Right forelimb (tissue), 1 donor: ENCODE results near the gene KLHL40.
A peak's percentile ranks its signal among the peaks of the same experiment; 100 is the strongest.
"Not testable (repeated sequence)": the region's sequence is repeated elsewhere in the genome, so short reads cannot be mapped to it uniquely, and the experiment has no call there.

Experiments used
- DNase-seq: peaks from one replicate; pipeline ENCODE4 v3.0.0-alpha.2; 2018

Gene KLHL40

GRCh38 chr3:42705058-42705767 lies 19.9 kb downstream of the KLHL40 start:
- DNase-seq = no peak

- no peak for DNase-seq
Observed at GRCh38 chr3:42705962-42706585, 20.7 kb downstream of the KLHL40 start.

- DNase-seq = no peak
Observed at GRCh38 chr3:42706721-42707619, 21.6 kb downstream of the KLHL40 start.

GRCh38 chr3:42707620-42708355 lies 22.5 kb downstream of the KLHL40 start:
- DNase-seq = no peak

GRCh38 chr3:42708611-42709151 lies 23.3 kb downstream of the KLHL40 start:
- no peak for DNase-seq

- no peak for DNase-seq
Observed at GRCh38 chr3:42709621-42710020, 24.3 kb downstream of the KLHL40 start.

GRCh38 chr3:42710323-42711021 lies 25.1 kb downstream of the KLHL40 start:
- peak; percentile 13 for DNase-seq

- peak; percentile 24 for DNase-seq
Observed at GRCh38 chr3:42711491-42712343, 26.4 kb downstream of the KLHL40 start.

GRCh38 chr3:42712344-42712648 lies 27.0 kb downstream of the KLHL40 start:
- no peak for DNase-seq

GRCh38 chr3:42712688-42713372 lies 27.5 kb downstream of the KLHL40 start:
- DNase-seq = peak; percentile 15

GRCh38 chr3:42713747-42714146 lies 28.4 kb downstream of the KLHL40 start:
- DNase-seq = no peak

GRCh38 chr3:42714171-42714852 lies 29.0 kb downstream of the KLHL40 start:
- DNase-seq = no peak

- DNase-seq = no peak
Observed at GRCh38 chr3:42717306-42717705, 32.0 kb downstream of the KLHL40 start.

- DNase-seq = no peak
Observed at GRCh38 chr3:42718338-42718737, 33.0 kb downstream of the KLHL40 start.

- DNase-seq = no peak
Observed at GRCh38 chr3:42719002-42719401, 33.7 kb downstream of the KLHL40 start.

GRCh38 chr3:42720126-42720525 lies 34.8 kb downstream of the KLHL40 start:
- DNase-seq = no peak

GRCh38 chr3:42721690-42722089 lies 36.4 kb downstream of the KLHL40 start:
- no peak for DNase-seq

GRCh38 chr3:42722442-42722841 lies 37.1 kb downstream of the KLHL40 start:
- DNase-seq = not testable (repeated sequence)

- DNase-seq = no peak
Observed at GRCh38 chr3:42723219-42723618, 37.9 kb downstream of the KLHL40 start.

GRCh38 chr3:42725454-42725853 lies 40.1 kb downstream of the KLHL40 start:
- DNase-seq = no peak
